Cerebellar nuclear complex (tissue), 1 donor: ENCODE measurements around the gene BCL10.
A peak's percentile ranks its signal among the peaks of the same experiment; 100 is the strongest.

Source experiments
- DNase-seq, 2 experiments: peaks; one replicate each; lab custom pipeline; 2025; lab: John Stamatoyannopoulos, UW

Gene BCL10

GRCh38 chr1:85276215-85276977 is at the start of gene BCL10:
BCL10 (minus strand) TSS chr1:85276632; CDS start chr1:85276352, 280 bp downstream.
- peak; percentile 81 to 89 for DNase-seq

DNA sequence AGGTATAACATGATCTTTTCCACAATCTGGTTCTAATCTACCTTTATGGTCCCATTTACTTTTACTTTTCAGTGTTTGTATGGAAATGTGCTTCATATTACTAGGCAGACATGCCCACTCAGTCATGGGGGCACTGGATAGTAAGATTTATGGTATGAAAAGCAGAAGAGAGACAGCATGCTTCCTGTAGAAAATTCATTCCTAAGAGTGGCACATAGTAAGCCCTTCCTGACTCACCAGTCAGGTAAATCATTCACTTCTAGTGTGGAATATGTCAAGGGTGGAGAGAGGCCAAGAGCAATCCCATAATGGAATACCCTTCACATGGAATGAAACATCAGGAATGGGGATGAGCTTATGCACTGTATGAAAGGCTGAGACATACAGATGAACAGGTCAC is 49.5 kb upstream of the BCL10 start:
- DNase-seq = no peak

GRCh38 chr1:85323770-85324169 is 47.3 kb upstream of the BCL10 start:
- no peak for DNase-seq

- no peak for DNase-seq
Observed at GRCh38 chr1:85322655-85323054, 46.2 kb upstream of the BCL10 start.

DNA sequence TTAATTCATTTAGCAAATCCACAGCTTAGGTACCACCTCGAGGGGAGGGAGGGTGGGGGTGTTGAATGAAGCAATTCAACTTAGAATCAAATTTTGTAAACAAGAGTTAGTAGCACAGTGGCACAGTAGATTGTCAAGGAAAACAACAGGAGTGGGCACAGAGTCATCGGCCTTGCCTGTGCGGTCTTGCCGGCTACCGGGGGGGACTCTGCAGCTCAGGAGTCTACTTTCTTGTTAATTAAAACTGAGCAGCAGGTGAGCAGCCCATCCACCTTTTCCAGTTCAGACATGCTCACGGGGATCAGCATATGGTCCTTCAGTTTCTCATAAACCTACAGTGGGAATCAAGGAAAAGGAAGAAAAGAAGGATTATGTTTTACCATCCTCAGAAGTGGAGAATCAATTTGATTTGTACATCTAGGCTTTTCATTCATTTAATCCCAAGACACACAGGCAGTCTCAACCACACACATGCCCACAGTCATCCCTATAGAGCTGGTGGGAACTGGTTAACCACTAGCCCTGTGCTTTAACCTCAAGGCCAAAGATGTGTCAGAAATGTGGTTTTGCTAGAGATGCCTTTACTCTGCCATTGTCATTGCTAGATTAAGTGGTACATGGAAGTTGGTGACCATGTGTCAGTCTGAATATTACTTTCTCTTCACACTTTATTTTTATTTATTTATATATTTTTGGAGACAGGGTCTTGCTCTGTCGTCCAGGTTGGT is 45.0 kb upstream of the BCL10 start:
- DNase-seq = no peak

GRCh38 chr1:85320371-85321131 is 44.1 kb upstream of the BCL10 start:
- DNase-seq = no peak

- no peak for DNase-seq
Observed at GRCh38 chr1:85319931-85320330, 43.5 kb upstream of the BCL10 start.

DNA sequence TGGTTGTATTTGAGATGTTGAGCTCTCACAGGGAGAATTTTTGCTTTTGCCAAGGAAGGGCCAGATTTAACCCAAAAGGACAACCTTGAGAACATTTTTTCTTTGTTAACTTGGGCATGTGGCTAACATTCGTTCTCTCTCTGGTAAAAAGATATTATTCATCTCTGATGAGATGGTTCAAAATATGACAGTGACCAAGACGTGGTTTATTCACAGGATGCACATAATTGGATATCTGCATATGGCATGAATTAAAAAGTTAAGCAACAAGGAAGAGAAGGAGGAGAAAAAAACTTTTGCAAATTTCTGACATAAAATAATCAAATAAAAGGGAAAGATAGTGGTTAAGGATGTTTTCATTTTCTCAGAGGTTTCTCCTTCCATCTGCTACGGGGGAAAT is 43.1 kb upstream of the BCL10 start:
- no peak for DNase-seq

DNA sequence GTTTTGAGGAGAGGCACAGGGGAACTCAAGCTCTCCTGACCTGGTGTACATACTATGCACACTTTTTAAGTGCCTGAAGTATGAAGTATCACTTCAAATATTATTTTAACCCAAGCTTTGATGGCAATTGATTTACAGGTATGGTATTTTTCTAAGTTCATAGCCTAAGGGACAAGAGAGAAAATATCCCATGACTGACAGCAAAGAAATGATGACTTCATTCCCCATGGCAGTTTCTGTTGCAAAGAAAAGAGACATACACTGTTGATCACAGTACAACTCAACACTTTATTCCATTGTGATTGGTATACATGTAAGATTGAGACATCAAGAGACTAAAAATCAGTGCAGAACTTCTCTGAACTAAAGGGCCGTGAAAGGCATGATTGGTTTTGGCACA is 41.8 kb upstream of the BCL10 start:
- no peak for DNase-seq

DNA sequence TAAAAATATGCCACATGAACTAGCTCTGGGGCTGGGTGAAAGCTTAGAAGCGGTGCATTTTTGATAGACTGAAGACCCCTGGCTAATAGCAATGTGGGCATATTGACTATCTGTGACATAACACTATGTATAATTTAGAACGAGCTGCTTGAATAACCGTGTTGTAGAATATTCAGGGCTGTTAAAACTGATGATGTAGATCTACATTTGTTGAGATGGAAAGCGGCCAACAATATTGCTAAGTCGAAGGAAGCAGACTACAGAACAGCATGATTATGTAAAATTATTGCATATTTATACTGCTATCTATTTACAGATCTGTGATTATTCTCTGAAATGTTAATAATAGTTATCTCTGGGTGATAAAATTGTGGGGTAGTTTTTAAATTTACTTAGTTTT is 41.1 kb upstream of the BCL10 start:
- no peak for DNase-seq

GRCh38 chr1:85316321-85316720 is 39.9 kb upstream of the BCL10 start:
- no peak for DNase-seq

DNA sequence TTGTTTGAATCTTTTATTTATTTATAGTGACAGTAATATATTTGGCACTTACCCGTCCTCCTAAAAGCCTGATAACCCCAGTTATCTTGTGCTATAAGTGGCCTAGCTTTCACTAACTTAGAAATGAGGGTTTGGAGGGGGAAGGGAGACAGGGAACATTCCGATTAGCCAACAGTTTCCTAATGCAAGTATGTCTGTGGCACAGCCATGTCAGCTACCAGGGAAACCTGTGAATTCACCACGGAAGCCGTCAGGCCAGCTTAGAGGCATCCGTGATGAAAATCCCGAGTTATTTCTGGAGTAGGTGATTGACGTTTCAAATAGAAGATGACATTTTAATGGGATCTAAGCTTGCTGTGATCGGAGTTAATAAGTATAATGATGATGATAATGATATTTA is 39.4 kb upstream of the BCL10 start:
- no peak for DNase-seq

DNA sequence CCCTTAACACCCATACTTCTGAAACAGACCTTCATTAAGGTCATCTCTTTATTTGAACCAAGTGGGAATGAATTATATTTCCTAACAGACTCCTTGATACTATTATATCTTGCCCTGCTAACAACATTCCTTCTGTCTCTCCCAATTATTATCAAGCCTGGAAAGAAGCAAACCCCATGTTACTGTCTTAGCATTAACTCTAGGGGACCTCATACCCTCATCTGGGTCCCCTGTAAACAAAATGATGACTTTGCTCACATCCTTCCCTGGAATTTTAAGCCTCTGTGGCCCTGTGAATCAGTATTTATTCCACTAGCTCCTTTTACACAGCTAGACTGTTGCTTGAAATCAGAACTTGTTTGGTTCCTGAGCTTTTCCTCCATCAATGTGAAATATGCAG is 38.3 kb upstream of the BCL10 start:
- DNase-seq = no peak

DNA sequence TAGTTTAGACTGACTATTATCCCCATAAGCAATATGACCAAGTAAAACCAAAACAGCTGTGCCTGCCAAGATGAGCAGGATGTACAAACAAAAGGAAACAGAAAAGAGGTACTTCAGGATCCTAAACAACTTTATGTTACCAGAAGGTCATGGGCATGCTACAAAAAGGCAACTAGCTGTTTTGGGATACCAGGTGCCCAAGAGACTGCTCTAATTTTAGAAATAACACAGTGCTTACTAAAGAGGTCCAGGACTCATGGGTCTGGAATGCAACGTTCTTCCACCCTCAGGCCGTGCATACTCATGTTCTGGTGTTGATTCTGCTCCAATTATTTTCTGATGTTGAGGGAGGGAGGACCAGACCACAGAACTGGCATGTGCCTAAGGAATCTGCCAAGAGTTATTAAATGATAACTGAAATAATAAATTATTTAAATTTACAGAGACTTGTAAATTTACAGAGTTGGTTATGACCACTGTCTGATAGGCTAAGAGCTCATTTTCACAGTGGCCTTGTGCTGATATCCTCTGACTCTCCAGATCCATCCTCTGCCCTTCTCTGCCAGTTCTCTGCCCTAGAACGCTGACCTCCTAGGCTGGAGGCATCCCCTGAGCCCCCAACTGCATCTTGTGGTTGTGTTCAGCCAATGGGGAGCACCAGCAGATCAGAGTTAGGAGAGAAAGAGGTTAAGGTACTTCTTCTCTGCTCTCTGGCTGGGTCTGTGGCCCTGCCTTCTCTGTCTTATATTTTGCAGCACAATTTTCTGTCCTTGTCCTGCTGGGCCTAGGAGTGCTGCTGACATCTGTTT is 37.7 kb upstream of the BCL10 start:
- DNase-seq = no peak

DNA sequence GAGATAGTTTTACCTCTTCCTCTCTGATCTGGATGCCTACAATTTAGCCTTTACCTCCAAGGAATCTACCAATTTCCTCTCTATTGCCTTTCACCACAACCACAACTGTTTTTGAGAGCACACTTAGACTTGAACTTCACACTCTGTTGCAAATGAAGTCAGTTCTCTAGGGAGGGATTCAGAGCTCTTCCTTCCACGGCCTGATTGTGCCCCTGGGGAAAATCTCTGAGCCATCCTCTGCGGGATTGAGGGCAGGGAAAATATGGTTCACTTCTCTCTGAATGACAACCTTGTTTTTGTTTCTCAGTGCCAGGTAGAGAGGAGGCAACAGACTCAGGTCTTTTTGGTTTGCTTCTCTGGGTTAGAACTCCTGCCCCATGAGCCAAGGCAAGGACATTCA is 35.4 kb upstream of the BCL10 start:
- no peak for DNase-seq

GRCh38 chr1:85308833-85309350 is 32.5 kb upstream of the BCL10 start:
- DNase-seq = no peak

DNA sequence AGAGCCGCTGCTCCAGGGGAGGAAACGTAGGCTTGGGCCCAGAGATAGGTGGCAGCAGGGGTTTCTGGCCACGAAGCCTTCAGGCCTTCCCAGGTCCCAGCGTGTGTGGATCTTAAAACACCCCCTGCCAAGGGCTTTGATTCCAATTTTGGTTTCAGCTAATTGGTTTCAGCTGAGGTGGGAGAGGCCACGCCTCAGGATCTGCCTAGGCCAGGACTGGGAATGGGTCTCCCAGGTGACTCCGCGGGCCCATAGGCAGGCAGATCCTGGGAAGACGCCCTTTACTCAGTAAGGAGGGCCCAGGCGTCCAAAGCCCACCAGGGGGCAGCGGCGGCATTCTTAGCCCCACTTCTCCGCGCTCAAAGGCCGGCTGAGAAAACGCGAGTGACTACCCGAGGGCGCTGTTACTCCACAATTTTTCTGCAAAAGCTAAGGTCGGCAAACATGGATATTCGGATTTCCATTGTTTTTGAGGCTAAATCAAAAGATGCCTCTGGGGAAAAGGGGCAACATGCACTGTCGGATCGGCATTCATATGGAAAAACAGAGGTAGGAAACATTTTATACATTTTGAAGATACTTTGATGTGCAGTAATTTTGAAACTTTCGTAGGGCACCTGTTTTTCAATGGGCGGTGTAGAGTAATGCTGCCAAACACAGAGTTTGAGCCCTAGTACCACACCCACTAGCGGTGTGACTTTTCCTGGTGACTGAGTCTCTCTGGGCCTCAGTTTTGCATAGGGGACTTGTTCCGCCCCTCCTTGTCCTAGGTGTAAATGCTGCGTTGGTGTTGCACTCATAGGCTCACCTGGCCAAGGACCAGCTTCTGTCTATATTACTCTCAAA is 31.8 kb upstream of the BCL10 start:
- DNase-seq = peak in 1 of 2 experiments; percentile 41

GRCh38 chr1:85306236-85306635 is 29.8 kb upstream of the BCL10 start:
- DNase-seq = no peak

DNA sequence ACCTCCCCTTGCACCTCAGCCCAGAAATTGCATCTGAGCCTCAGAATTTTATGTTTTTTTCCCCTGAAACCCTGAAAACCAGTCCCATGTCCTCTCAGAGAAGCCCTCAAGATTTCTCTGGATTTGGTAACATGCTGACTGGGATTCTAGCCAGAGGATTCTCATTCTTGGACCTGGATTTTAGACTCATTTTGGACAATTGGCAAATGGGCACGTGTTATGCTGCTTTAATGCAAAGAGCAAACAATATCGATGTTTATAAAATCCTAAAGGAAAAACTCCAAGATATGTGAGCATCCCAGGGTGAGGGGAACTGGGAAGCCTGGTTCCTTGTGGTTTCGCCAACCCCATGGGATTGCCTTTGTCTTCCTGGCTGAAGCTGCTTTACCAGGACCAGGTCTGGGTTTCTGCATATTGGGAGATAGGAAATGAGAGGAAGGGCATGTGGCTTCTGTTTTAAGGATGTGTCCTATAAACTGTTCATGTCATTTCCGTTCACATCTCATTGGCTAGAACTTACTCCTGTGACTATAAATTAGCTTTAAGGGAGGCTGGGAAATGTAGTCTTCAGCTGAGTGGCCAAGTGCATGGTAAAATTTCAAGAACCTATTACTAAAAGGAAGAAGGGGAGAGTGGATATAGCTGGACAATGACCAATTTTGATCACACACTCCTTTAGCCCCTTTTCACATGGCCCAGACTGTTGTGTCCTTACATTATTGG is 27.2 kb upstream of the BCL10 start:
- DNase-seq = no peak

- DNase-seq = no peak
Observed at GRCh38 chr1:85300140-85300539, 23.7 kb upstream of the BCL10 start.
